IMR-90 (cell line): ENCODE results near the gene UCKL1. TPM values are rescaled to one million over a fixed set of nuclear protein-coding genes. Genes with fewer than 3 reads are reported as not detected.
"Not testable (repeated sequence)": the region's sequence is repeated elsewhere in the genome, so short reads cannot be mapped to it uniquely, and the experiment has no call there.

Experiments
- ATAC-seq: fragments of 200-7000 bp; cut with Tn5 transposase; 2 replicates; pipeline ENCODE4 v1.9.1; 2020; ENCODE audit warnings: low read depth, mild to moderate bottlenecking, moderate library complexity
- BruUV-seq: library from RNA; stranded (reverse); fragments of 400-500 nt; replicated peaks from 2 replicates; lab custom pipeline; 2021; lab: Mats Ljungman, UMichigan
- CTCF ChIA-PET: fragments of 300-600 bp; formaldehyde crosslinking; extraction: SDS; loops from one replicate; lab custom pipeline; 2021; ENCODE audit warnings: antibody characterized with exemption; lab: Yijun Ruan, JAX
- POLR2A ChIA-PET: fragments of 300-600 bp; sonication (Branson Sonifier 250); formaldehyde crosslinking; loops from one replicate; lab custom pipeline; 2022; ENCODE audit warnings: antibody characterized with exemption; ENCODE audit not compliant: unreplicated experiment; lab: Charles Lee
- DNase-seq: peaks from one replicate; pipeline ENCODE4 v3.0.0; 2013
- H2AFZ ChIP-seq: replicated peaks from 2 replicates; pipeline ENCODE3; 2013; ENCODE audit warnings: low read length, mild to moderate bottlenecking; ENCODE audit not compliant: poor library complexity
- H2AK5ac ChIP-seq: 2 replicates; pipeline ENCODE4 v1.6.1; 2013; ENCODE audit warnings: low read depth, low read length, inconsistent platforms
- H2AK9ac ChIP-seq: replicated peaks from 2 replicates; pipeline ENCODE3; 2013; ENCODE audit warnings: mild to moderate bottlenecking, low read depth, low read length, moderate library complexity; ENCODE audit not compliant: poor library complexity
- H2BK120ac ChIP-seq: 2 replicates; pipeline ENCODE4 v1.6.1; 2013; ENCODE audit warnings: low read depth, low read length, inconsistent platforms
- H2BK15ac ChIP-seq: 3 replicates; pipeline ENCODE4 v1.6.1; 2013; ENCODE audit warnings: low read depth, low read length, inconsistent platforms
- H2BK20ac ChIP-seq: 2 replicates; pipeline ENCODE4 v1.6.1; 2013; ENCODE audit warnings: low read depth, mild to moderate bottlenecking, inconsistent platforms, low read length, moderate library complexity
- H2BK5ac ChIP-seq: 2 replicates; pipeline ENCODE4 v1.6.1; 2013; ENCODE audit warnings: mild to moderate bottlenecking, low read depth, low read length, inconsistent platforms; ENCODE audit not compliant: poor library complexity, severe bottlenecking
- H3K14ac ChIP-seq: replicated peaks from 2 replicates; pipeline ENCODE4 v1.6.1; 2013; ENCODE audit warnings: low read depth, low read length, inconsistent platforms
- H3K18ac ChIP-seq: 2 replicates; pipeline ENCODE4 v1.6.1; 2013; ENCODE audit warnings: low read depth, low read length, control low read depth
- H3K23ac ChIP-seq: 2 replicates; pipeline ENCODE4 v1.6.1; 2013; ENCODE audit warnings: low read depth, low read length, inconsistent platforms
- H3K27ac ChIP-seq: 2 replicates; pipeline ENCODE4 v1.5.1; 2013; ENCODE audit warnings: mild to moderate bottlenecking, control low read depth, low read length; ENCODE audit not compliant: insufficient read depth
- H3K27me3 ChIP-seq: 2 replicates; pipeline ENCODE4 v1.6.1; 2013; ENCODE audit warnings: low read length; ENCODE audit not compliant: control insufficient read depth, insufficient read depth
- H3K36me3 ChIP-seq: 2 replicates; pipeline ENCODE4 v1.6.1; 2013; ENCODE audit warnings: low read length, mixed read lengths; ENCODE audit not compliant: control insufficient read depth, insufficient read depth
- H3K4ac ChIP-seq: 2 replicates; pipeline ENCODE4 v1.6.1; 2013; ENCODE audit warnings: low read depth, low read length, inconsistent platforms
- H3K4me1 ChIP-seq: 2 replicates; pipeline ENCODE4 v1.6.1; 2013; ENCODE audit warnings: low read length, mixed read lengths; ENCODE audit not compliant: control insufficient read depth, insufficient read depth
- H3K4me2 ChIP-seq: 2 replicates; pipeline ENCODE4 v1.6.1; 2013; ENCODE audit warnings: low read depth, mild to moderate bottlenecking, control low read depth, low read length, moderate library complexity
- H3K4me3 ChIP-seq: 2 replicates; pipeline ENCODE4 v1.5.1; 2013; ENCODE audit warnings: low read depth, mild to moderate bottlenecking, control low read depth, low read length, moderate library complexity; ENCODE audit not compliant: insufficient read depth
- H3K56ac ChIP-seq: 2 replicates; pipeline ENCODE4 v1.6.1; 2013; ENCODE audit warnings: low read length, inconsistent platforms; ENCODE audit not compliant: insufficient read depth; ENCODE audit errors: extremely low read depth
- H3K79me1 ChIP-seq, 2 experiments: 2 replicates each; pipeline ENCODE4 v1.6.1; 2013; ENCODE audit warnings: low read length in 2 of 2, inconsistent platforms in 1 of 2, low read depth in 1 of 2
- H3K9ac ChIP-seq: 2 replicates; pipeline ENCODE4 v1.6.1; 2013; ENCODE audit warnings: low read depth, low read length, control low read depth
- H3K9me1 ChIP-seq: 2 replicates; pipeline ENCODE4 v1.6.1; 2013; ENCODE audit warnings: low read length, inconsistent platforms; ENCODE audit not compliant: insufficient read depth
- H3K9me3 ChIP-seq: 2 replicates; pipeline ENCODE4 v1.6.1; 2013; ENCODE audit warnings: low read length; ENCODE audit not compliant: control insufficient read depth, insufficient read depth
- H4K20me1 ChIP-seq: 2 replicates; pipeline ENCODE4 v1.6.1; 2013; ENCODE audit warnings: low read length, inconsistent platforms; ENCODE audit not compliant: insufficient read depth
- H4K5ac ChIP-seq: 2 replicates; pipeline ENCODE4 v1.6.1; 2013; ENCODE audit warnings: mild to moderate bottlenecking, low read depth, low read length, control low read depth
- H4K8ac ChIP-seq, 2 experiments: 2 replicates each; pipeline ENCODE4 v1.6.1; 2013; ENCODE audit warnings: low read depth in 2 of 2, low read length in 2 of 2, control low read depth in 1 of 2, inconsistent platforms in 1 of 2
- H4K91ac ChIP-seq: 2 replicates; pipeline ENCODE4 v1.6.1; 2013; ENCODE audit warnings: low read depth, low read length, inconsistent platforms; ENCODE audit not compliant: insufficient read depth
- MAFK ChIP-seq: IDR thresholded peaks from 2 replicates; pipeline ENCODE4 v1.6.1; 2012; ENCODE audit warnings: low read depth, low read length, improper control_type of control experiment
- MXI1 ChIP-seq: IDR thresholded peaks from 2 replicates; pipeline ENCODE4 v1.6.1; 2012; ENCODE audit warnings: low read depth, mild to moderate bottlenecking, low read length, moderate library complexity, borderline replicate concordance
- NFE2L2 ChIP-seq: fragments of 150-350 bp; IDR thresholded peaks from 2 replicates; pipeline ENCODE4 v1.6.1; 2016; ENCODE audit warnings: low read depth, mild to moderate bottlenecking, low read length
- POLR2A ChIP-seq: IDR thresholded peaks from 2 replicates; pipeline ENCODE4 v1.6.1; 2012; ENCODE audit warnings: mild to moderate bottlenecking, low read depth, low read length
- RAD21 ChIP-seq: IDR thresholded peaks from 2 replicates; pipeline ENCODE4 v1.6.1; 2012; ENCODE audit warnings: low read length, improper control_type of control experiment
- RCOR1 ChIP-seq: IDR thresholded peaks from 2 replicates; pipeline ENCODE4 v1.6.1; 2012; ENCODE audit warnings: mild to moderate bottlenecking, low read length, improper control_type of control experiment; ENCODE audit not compliant: insufficient replicate concordance
- RFX5 ChIP-seq: IDR thresholded peaks from 2 replicates; pipeline ENCODE4 v1.8.0; 2012; ENCODE audit warnings: low read depth, mild to moderate bottlenecking, low read length, moderate library complexity
- SMC3 ChIP-seq: fragments of 150-350 bp; IDR thresholded peaks from 2 replicates; pipeline ENCODE4 v1.6.1; 2016; ENCODE audit warnings: low read depth, mild to moderate bottlenecking, antibody characterized with exemption, low read length, moderate library complexity
- USF2 ChIP-seq: fragments of 150-350 bp; IDR thresholded peaks from 2 replicates; pipeline ENCODE4 v1.6.1; 2017; ENCODE audit warnings: mild to moderate bottlenecking, antibody characterized with exemption, low read length, low read depth
- WGBS, 2 experiments: methylation state at CpG; one replicate each; pipeline versions ENCODE4 v1.1.5 to v1.1.7; 2013; ENCODE audit warnings: missing lambda C conversion rate in 2 of 2; ENCODE audit not compliant: insufficient read length in 1 of 2; ENCODE audit errors: extremely low coverage in 2 of 2; 5-methylcytosine and 5-hydroxymethylcytosine counted together
- dilution Hi-C: fragments of 300-500 bp; cut with HindIII; formaldehyde crosslinking; loops from one replicate; pipeline ENCODE4 v1.14.3; 2018; ENCODE audit warnings: low sequenced_read_pairs; ENCODE audit not compliant: unreplicated experiment
- in situ Hi-C: fragments of 300-500 bp; cut with MboI; formaldehyde crosslinking; loops from 3 replicates; pipeline ENCODE4 v1.14.3; 2019; ENCODE audit warnings: low sequenced_read_pairs, inconsistent platforms, mixed read lengths
- intact Hi-C: fragments of 100-400 bp; cut with micrococcal nuclease; formaldehyde crosslinking; loops from 2 replicates; pipeline ENCODE4 v1.10.0; 2022
- polyA plus RNA-seq, 3 experiments: library from polyadenylated mRNA; depleted of rRNA; stranded (reverse); fragments of >200 nt; gene quantifications; 2 replicates each; pipeline ENCODE4 v1.2.3, GENCODE V29; 2012; ENCODE audit warnings: low replicate concordance in 1 of 3
- total RNA-seq: library from RNA; depleted of rRNA; stranded (reverse); fragments of >200 nt; gene quantifications from 2 replicates; pipeline ENCODE4 v1.2.3, GENCODE V29; 2012

Gene UCKL1
- total and polyA plus RNA-seq, 2 of the 4 experiments (the other 2 are of a cell fraction) = 16.7 to 54.7 TPM

GRCh38 chr20:63917811-63918210 lies 38.4 kb downstream of the UCKL1 start:
- no peak overlapping the region for H3K4ac ChIP-seq
- no peak for TF ChIP-seq USF2
- TF ChIP-seq RCOR1 = no peak
- no peak for TF ChIP-seq NFE2L2
- TF ChIP-seq SMC3 = no peak
- TF ChIP-seq MXI1 = no peak
- no peak for TF ChIP-seq MAFK
- no peak for TF ChIP-seq RFX5
- no peak for TF ChIP-seq POLR2A
- TF ChIP-seq RAD21 = no peak

GRCh38 chr20:63916371-63916939 lies 39.8 kb downstream of the UCKL1 start:
- ATAC-seq, H4K8ac ChIP-seq, H4K5ac ChIP-seq, H3K9me3 ChIP-seq, H3K9me1 ChIP-seq, H3K27ac ChIP-seq, H3K23ac ChIP-seq, H2BK120ac ChIP-seq, H3K14ac ChIP-seq, H2AK9ac ChIP-seq, in situ Hi-C loops, H3K27me3 ChIP-seq, H2BK15ac ChIP-seq, H3K4ac ChIP-seq, H2AK5ac ChIP-seq, intact Hi-C loops, H3K4me3 ChIP-seq, POLR2A ChIA-PET, H3K56ac ChIP-seq, H3K4me2 ChIP-seq, BruUV-seq, H2BK5ac ChIP-seq, H3K18ac ChIP-seq, dilution Hi-C loops, H3K4me1 ChIP-seq, H2BK20ac ChIP-seq, DNase-seq, H3K36me3 ChIP-seq, H4K91ac ChIP-seq, H3K9ac ChIP-seq, CTCF ChIA-PET, H2AFZ ChIP-seq: not testable (repeated sequence)
- peaks cover 66% of the 10 kb centered on the region for H4K20me1 ChIP-seq
- H3K79me1 ChIP-seq = peaks cover 13 to 62% of the 10 kb centered on the region in 2 experiments
- WGBS, 2 experiments = no CpG with 5 or more reads among the region's 8 CpGs

More at GRCh38 chr20:63917811-63918210, 38.4 kb downstream of the UCKL1 start:
- H3K14ac ChIP-seq = no peak overlapping the region
- no peak for ATAC-seq
- H3K9me1 ChIP-seq = no peaks in the 10 kb centered on the region
- no peak overlapping the region for H4K91ac ChIP-seq
- H4K5ac ChIP-seq = no peak overlapping the region
- 0 out of 2 replicates have a peak, but pooled peaks cover 2% of the 10 kb centered on the region for H3K4me1 ChIP-seq
- no peak overlapping the region for H4K8ac ChIP-seq
- intact Hi-C loops (no loop called here), dilution Hi-C loops (no loop called here), in situ Hi-C loops (no loop called here)
- POLR2A ChIA-PET = no interaction called here
- CTCF ChIA-PET = no interaction called here
- no peak overlapping the region for H3K4me3 ChIP-seq
- H2BK5ac ChIP-seq = no peak overlapping the region
- H3K27ac ChIP-seq = no peak overlapping the region
- DNase-seq = no peak
- H3K18ac ChIP-seq = no peak overlapping the region
- H2BK120ac ChIP-seq = no peak overlapping the region
- peaks cover 11% of the 10 kb centered on the region for H3K36me3 ChIP-seq
- no peak overlapping the region for H3K4me2 ChIP-seq
- no peak overlapping the region for H2AFZ ChIP-seq
- no peak overlapping the region for H3K9ac ChIP-seq
- no peak overlapping the region for H2AK5ac ChIP-seq
- H3K27me3 ChIP-seq = no peaks in the 10 kb centered on the region
- no peak overlapping the region for H3K56ac ChIP-seq
- no peak overlapping the region for H2BK20ac ChIP-seq
- WGBS, 2 experiments = 98% methylated on average over 9 of the region's 11 CpGs; no CpG with 5 or more reads in 1 of the 2 experiments
- 0 out of 2 replicates have a peak, but pooled peaks cover 2% of the 10 kb centered on the region for H3K9me3 ChIP-seq
- peaks cover 63% of the 10 kb centered on the region for H4K20me1 ChIP-seq
- no TSS peak for BruUV-seq
- H2BK15ac ChIP-seq = no peak overlapping the region
- H2AK9ac ChIP-seq = no peak overlapping the region
- peaks cover 17 to 63% of the 10 kb centered on the region in 2 experiments for H3K79me1 ChIP-seq
- H3K23ac ChIP-seq = no peak overlapping the region
